ENCODE data around the gene OR5C1. TPM values are rescaled to one million over a fixed set of nuclear protein-coding genes. Genes with fewer than 3 reads are reported as not detected.

OR5C1 gene
- not detected for total RNA-seq

DNA sequence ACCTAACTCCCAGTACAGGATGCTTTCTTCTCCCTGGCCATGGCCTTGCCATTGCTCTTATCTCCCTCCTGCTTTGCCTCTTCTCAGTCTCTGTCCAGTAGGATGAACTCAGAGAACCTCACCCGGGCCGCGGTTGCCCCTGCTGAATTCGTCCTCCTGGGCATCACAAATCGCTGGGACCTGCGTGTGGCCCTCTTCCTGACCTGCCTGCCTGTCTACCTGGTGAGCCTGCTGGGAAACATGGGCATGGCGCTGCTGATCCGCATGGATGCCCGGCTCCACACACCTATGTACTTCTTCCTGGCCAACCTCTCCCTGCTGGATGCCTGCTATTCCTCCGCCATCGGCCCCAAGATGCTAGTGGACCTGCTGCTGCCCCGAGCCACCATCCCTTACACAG is at the start of gene OR5C1:
OR5C1 (plus strand) TSS at position 103 of the 400 bp plus-strand sequence; CDS start at position 103, 0 bp downstream.
- no peak for TF ChIP-seq CTCF (IDR thresholded peaks at IDR 0.05)
- no peak for ATAC-seq (ENCODE audit: low FRiP score)

DNA sequence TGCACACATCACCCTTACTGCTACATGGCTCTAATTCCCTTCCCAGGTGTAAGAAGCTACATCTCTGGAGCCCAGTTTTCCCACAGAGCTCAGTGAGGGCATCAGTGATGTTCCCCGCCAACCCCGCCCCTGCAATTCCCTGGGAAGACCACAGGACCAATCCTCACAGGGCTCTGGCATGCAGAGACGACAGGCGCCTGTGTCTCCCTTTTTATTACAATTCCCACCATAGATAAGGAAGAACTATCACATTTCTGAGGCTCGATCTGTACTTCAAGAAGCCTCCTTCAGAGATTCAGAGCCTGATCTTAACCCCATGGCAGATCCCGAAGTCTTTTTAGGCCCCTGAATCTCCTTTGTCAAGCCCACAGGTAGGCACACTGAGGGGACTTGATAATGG is 46.7 kb upstream of the OR5C1 start, which contains the start of gene OR1L6:
OR1L6 (plus strand) TSS at position 301 of the 400 bp plus-strand sequence. CDS start 7,545 bp downstream, outside the sequence.
- TF ChIP-seq CTCF (IDR thresholded peaks at IDR 0.05) = no peak
- DNase-seq (ENCODE audit: low spot score) (no peak), ATAC-seq (ENCODE audit: low FRiP score) (no peak)

More for the DNA sequence above, at the start of gene OR5C1:
- no peak for DNase-seq (ENCODE audit: low spot score)

DNA sequence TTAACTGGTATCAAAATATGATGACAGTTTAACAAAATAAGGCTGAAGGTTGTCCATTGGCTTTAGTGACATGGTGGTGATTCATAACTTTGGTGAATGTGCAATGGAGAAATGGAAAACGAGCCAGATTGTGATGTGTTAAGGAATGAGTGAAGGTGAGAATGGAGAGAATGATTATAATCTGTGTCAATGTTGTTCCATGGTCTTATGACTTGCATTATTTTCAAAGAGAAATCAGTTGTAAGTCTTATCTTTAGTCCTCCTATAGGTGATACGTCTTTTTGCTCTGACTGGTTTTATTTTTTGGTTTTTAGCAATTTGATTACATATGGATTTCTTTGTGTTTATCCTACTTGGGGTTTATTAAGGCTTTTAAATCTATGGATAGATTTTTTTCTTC is 33.9 kb upstream of the OR5C1 start:
- no peak for DNase-seq (ENCODE audit: low spot score)
- no peak for TF ChIP-seq CTCF (IDR thresholded peaks at IDR 0.05)
- no peak for ATAC-seq (ENCODE audit: low FRiP score)

DNA sequence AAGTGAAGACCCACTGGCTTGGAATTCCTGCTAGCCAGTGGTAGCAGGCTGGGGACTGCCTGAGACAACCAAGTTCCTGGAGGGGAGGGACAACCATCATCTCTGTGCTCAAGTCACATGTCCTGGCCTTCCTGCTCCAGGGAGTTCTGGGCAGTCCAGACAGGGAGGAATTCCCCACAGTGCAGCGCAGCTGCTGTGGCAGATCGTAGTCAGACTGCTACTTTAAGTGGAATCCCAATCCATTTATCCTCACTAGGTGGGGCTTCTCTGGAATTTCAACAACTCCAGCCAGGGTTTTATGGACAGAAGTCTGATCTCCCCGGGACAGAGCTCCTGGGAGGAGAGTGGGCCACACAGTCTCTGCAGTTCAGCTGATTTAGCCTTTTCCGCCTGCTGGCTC is 20.9 kb upstream of the OR5C1 start:
- ATAC-seq (ENCODE audit: low FRiP score) = no peak
- no peak for TF ChIP-seq CTCF (IDR thresholded peaks at IDR 0.05)
- no peak for DNase-seq (ENCODE audit: low spot score)

DNA sequence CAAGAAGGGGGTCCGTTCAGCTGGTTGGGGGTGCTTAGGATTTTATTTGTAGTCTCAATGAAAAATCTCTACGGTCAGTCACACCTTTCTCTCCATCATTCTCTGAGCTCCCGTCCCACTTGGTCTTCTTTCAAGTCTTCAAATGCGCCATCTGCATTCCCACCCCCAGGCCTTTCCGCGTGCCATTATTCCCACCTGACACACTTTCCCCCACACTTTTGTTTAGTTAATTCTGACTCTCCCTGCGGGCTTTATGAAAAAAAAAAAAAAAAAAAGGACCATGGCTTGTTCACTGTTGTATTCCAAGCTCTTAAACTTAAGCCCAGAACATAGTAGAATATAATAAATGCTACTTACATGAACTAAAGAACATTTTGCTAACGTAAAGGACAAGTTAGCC is 11.7 kb upstream of the OR5C1 start:
- ATAC-seq (ENCODE audit: low FRiP score) (no peak), DNase-seq (ENCODE audit: low spot score) (no peak)
- no peak for TF ChIP-seq CTCF (IDR thresholded peaks at IDR 0.05)

DNA sequence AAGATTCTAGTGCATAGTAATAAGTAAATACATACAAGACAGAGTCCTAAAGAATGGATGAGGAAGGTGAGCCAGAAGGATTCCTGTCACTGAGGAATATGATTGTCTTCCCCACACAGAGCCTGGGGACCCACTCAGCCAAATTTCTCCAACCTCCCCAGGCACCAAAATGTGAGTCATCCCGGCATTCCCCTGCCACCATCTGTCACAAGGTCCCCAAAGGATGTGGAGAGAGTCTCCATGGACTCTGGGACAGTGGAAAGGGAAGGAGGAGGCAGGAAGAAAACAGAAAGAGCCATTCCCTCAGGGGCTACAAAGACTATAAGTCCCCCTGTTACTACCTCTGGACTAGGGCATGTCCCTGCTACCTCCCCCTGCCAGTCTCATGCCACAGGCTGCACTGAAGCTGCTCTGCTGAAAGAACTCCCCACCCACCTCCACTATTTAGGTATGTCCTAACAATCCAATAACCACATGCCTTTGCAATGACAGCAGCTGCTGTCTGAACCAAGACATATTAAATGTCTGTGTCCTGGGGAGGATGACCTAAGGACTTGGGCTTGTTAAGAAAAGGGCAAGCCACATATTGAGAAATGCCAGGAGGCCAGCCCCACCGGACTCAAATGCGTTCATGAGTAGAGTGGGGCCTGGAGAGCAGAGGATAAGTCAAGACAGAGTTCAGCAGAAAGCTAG is 10.7 kb upstream of the OR5C1 start:
- ATAC-seq (ENCODE audit: low FRiP score) (no peak), DNase-seq (ENCODE audit: low spot score) (no peak)
- no peak for TF ChIP-seq CTCF (IDR thresholded peaks at IDR 0.05)

DNA sequence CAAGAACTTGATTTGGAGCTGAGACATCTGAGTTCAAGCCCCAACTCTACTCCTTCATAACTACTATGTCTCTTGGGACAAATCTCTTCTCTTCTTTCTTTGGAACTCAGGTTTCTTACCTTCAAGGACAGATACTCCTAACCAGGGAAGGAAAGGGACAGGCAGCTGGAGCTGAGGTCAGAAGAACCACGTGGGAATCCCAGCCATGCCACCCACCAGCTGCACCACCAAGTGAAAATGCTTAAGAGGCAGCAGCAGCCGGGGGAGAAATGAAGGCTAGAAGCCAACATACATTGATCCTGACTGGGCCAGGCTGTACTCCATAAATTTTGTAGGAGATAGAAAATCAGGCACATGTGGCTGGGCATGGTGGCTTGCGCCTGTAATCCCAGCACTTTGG is 9.6 kb upstream of the OR5C1 start:
- TF ChIP-seq CTCF (IDR thresholded peaks at IDR 0.05) = no peak
- DNase-seq (ENCODE audit: low spot score) (no peak), ATAC-seq (ENCODE audit: low FRiP score) (no peak)
